H1 (cell line): ENCODE data around the gene SPATA21. TPM values are rescaled to one million over a fixed set of nuclear protein-coding genes. Genes with fewer than 3 reads are reported as not detected.

Experiments used
- CTCF ChIA-PET: fragments of 300-600 bp; sonication (Branson Sonifier 250); formaldehyde crosslinking; loops from one replicate; lab custom pipeline; 2021; ENCODE audit not compliant: partially characterized antibody; lab: Charles Lee
- POLR2A ChIA-PET: fragments of 300-600 bp; sonication (Branson Sonifier 250); formaldehyde crosslinking; loops from one replicate; lab custom pipeline; 2021; ENCODE audit warnings: inconsistent platforms; ENCODE audit not compliant: partially characterized antibody; lab: Charles Lee
- DNase-seq, 2 experiments: peaks; one replicate each; pipeline versions ENCODE4 v3.0.0 to v3.0.0-alpha.2; 2010 to 2022; ENCODE audit warnings: low spot score in 2 of 2, low read depth in 1 of 2, mixed read lengths in 1 of 2
- FAIRE-seq: peaks from 2 replicates; lab custom pipeline; 2011; peaks lifted over from hg19 to GRCh38; lab: Jason Lieb, UNC
- H2AFZ ChIP-seq: 2 replicates; pipeline ENCODE4 v1.8.1; 2012; ENCODE audit warnings: low read length, inconsistent platforms
- H2AK5ac ChIP-seq: 2 replicates; pipeline ENCODE4 v1.6.1; 2013; ENCODE audit warnings: low read depth, low read length
- H2BK120ac ChIP-seq: replicated peaks from 2 replicates; pipeline ENCODE3; 2013; ENCODE audit warnings: low read depth, low read length, inconsistent platforms
- H2BK12ac ChIP-seq: 2 replicates; pipeline ENCODE4 v1.6.1; 2013; ENCODE audit warnings: low read depth, low read length
- H2BK15ac ChIP-seq: 2 replicates; pipeline ENCODE4 v1.6.1; 2013; ENCODE audit warnings: low read length
- H2BK20ac ChIP-seq: 2 replicates; pipeline ENCODE4 v1.6.1; 2013; ENCODE audit warnings: low read length
- H2BK5ac ChIP-seq: 2 replicates; pipeline ENCODE4 v1.6.1; 2013; ENCODE audit warnings: low read depth, low read length
- H3K14ac ChIP-seq: 2 replicates; pipeline ENCODE4 v1.6.1; 2013; ENCODE audit warnings: inconsistent platforms; ENCODE audit not compliant: insufficient read length
- H3K18ac ChIP-seq: 2 replicates; pipeline ENCODE4 v1.6.1; 2013; ENCODE audit warnings: low read length; ENCODE audit errors: extremely low read depth
- H3K23ac ChIP-seq: 2 replicates; pipeline ENCODE4 v1.6.1; 2013; ENCODE audit warnings: inconsistent platforms; ENCODE audit not compliant: insufficient read length
- H3K23me2 ChIP-seq: 2 replicates; pipeline ENCODE4 v1.6.1; 2013; ENCODE audit warnings: low read depth, low read length
- H3K27ac ChIP-seq: 2 replicates; pipeline ENCODE4 v1.6.1; 2011; ENCODE audit warnings: low read depth, low read length, inconsistent platforms
- H3K27me3 ChIP-seq, 4 experiments: replicated peaks in 1 of 4; 1 replicate in 1 of 4; 2 replicates in 3 of 4; pipeline versions ENCODE4 v1.6.1 to v1.8.1; 2011 to 2013; ENCODE audit warnings: low read length in 3 of 4, mild to moderate bottlenecking in 3 of 4, inconsistent platforms in 2 of 4, mixed read lengths in 2 of 4, moderate library complexity in 1 of 4; ENCODE audit not compliant: control insufficient read depth in 3 of 4, insufficient read depth in 3 of 4; ENCODE audit errors: extremely low read depth in 1 of 4
- H3K36me3 ChIP-seq, 4 experiments: 2 replicates each; pipeline versions ENCODE4 v1.6.1 to v1.8.1; 2011 to 2013; ENCODE audit warnings: mild to moderate bottlenecking in 4 of 4, low read length in 3 of 4, moderate library complexity in 2 of 4, control low read depth in 1 of 4, inconsistent platforms in 1 of 4; ENCODE audit not compliant: insufficient read depth in 4 of 4, control insufficient read depth in 2 of 4
- H3K4ac ChIP-seq: replicated peaks from 2 replicates; pipeline ENCODE3; 2013; ENCODE audit warnings: low read length, low read depth, mixed read lengths, inconsistent platforms; ENCODE audit not compliant: insufficient read length
- H3K4me1 ChIP-seq, 4 experiments: replicated peaks in 1 of 4; 1 replicate in 1 of 4; 2 replicates in 3 of 4; pipeline versions ENCODE4 v1.6.1 to v1.8.1; 2011 to 2013; ENCODE audit warnings: low read length in 3 of 4, inconsistent platforms in 2 of 4, mixed read lengths in 1 of 4; ENCODE audit not compliant: insufficient read depth in 4 of 4, control insufficient read depth in 3 of 4
- H3K4me2 ChIP-seq, 2 experiments: 2 replicates each; pipeline versions ENCODE4 v1.6.1 to v1.8.1; 2011 to 2013; ENCODE audit warnings: low read depth in 2 of 2, low read length in 2 of 2, control low read depth in 1 of 2, inconsistent platforms in 1 of 2, mild to moderate bottlenecking in 1 of 2; ENCODE audit not compliant: insufficient read depth in 1 of 2
- H3K4me3 ChIP-seq, 4 experiments: fragments of 200-600, 300-600 bp in 1 of 4; sonication (generic), shearing (Covaris generic), sonication (Bioruptor Twin) in 1 of 4; 2 replicates each; pipeline versions ENCODE4 v1.5.1 to v1.8.1; 2011 to 2016; ENCODE audit warnings: low read length in 4 of 4, low read depth in 3 of 4, control low read depth in 2 of 4, inconsistent platforms in 2 of 4, mild to moderate bottlenecking in 2 of 4, mixed read lengths in 1 of 4, moderate library complexity in 1 of 4; ENCODE audit not compliant: insufficient read depth in 2 of 4; ENCODE audit errors: extremely low read depth in 1 of 4
- H3K56ac ChIP-seq: replicated peaks from 2 replicates; pipeline ENCODE3; 2013; ENCODE audit warnings: low read depth, mild to moderate bottlenecking, mixed read lengths, low read length, inconsistent platforms; ENCODE audit not compliant: insufficient read length
- H3K79me1 ChIP-seq: 2 replicates; pipeline ENCODE4 v1.6.1; 2013; ENCODE audit warnings: low read depth, low read length, control low read depth
- H3K79me2 ChIP-seq, 2 experiments: 2 replicates each; pipeline versions ENCODE4 v1.6.1 to v1.8.1; 2012 to 2013; ENCODE audit warnings: low read length in 2 of 2, mild to moderate bottlenecking in 2 of 2, inconsistent platforms in 1 of 2; ENCODE audit not compliant: insufficient read depth in 2 of 2, control insufficient read depth in 1 of 2
- H3K9ac ChIP-seq, 4 experiments: replicated peaks in 1 of 4; 1 replicate in 1 of 4; 2 replicates in 3 of 4; pipeline versions ENCODE4 v1.6.1 to v1.8.1; 2011 to 2013; ENCODE audit warnings: low read depth in 3 of 4, low read length in 3 of 4, control low read depth in 2 of 4, mild to moderate bottlenecking in 2 of 4, moderate library complexity in 2 of 4, inconsistent platforms in 1 of 4; ENCODE audit errors: extremely low read depth in 1 of 4
- H3K9me3 ChIP-seq, 2 experiments: 2 replicates each; pipeline versions ENCODE4 v1.6.1 to v1.8.1; 2012 to 2013; ENCODE audit warnings: mild to moderate bottlenecking in 2 of 2, moderate library complexity in 2 of 2, control low read depth in 1 of 2, inconsistent platforms in 1 of 2, low read depth in 1 of 2, low read length in 1 of 2, mixed read lengths in 1 of 2; ENCODE audit not compliant: insufficient read depth in 2 of 2
- H4K20me1 ChIP-seq, 2 experiments: replicated peaks in 1 of 2; 2 replicates each; pipeline versions ENCODE3 to v1.8.1; 2011 to 2013; ENCODE audit warnings: inconsistent platforms in 2 of 2, low read length in 2 of 2, mild to moderate bottlenecking in 1 of 2; ENCODE audit not compliant: insufficient read depth in 2 of 2, control insufficient read depth in 1 of 2
- H4K5ac ChIP-seq: 2 replicates; pipeline ENCODE4 v1.6.1; 2013; ENCODE audit warnings: low read length, low read depth, mixed read lengths, inconsistent platforms; ENCODE audit not compliant: insufficient read length
- H4K8ac ChIP-seq: 2 replicates; pipeline ENCODE4 v1.8.0; 2013; ENCODE audit warnings: mild to moderate bottlenecking, moderate library complexity, low read length, inconsistent platforms; ENCODE audit not compliant: insufficient read depth; ENCODE audit errors: extremely low read depth
- H4K91ac ChIP-seq: replicated peaks from 2 replicates; pipeline ENCODE3; 2013; ENCODE audit warnings: low read length, mixed read lengths, inconsistent platforms; ENCODE audit not compliant: insufficient read length
- ATF2 ChIP-seq: IDR thresholded peaks from 2 replicates; pipeline ENCODE4 v1.6.1; 2012; ENCODE audit warnings: low read length, inconsistent platforms
- CTCF ChIP-seq, 3 experiments: IDR thresholded peaks; 1 replicate in 2 of 3; 2 replicates in 1 of 3; pipeline versions ENCODE4 v1.5.1 to v1.6.1; 2011; ENCODE audit warnings: low read length in 3 of 3, mild to moderate bottlenecking in 3 of 3, inconsistent platforms in 2 of 3, low read depth in 1 of 3, moderate library complexity in 1 of 3; ENCODE audit not compliant: insufficient read depth in 1 of 3; ENCODE audit errors: control extremely low read depth in 1 of 3
- HDAC6 ChIP-seq: IDR thresholded peaks from one replicate; pipeline ENCODE4 v1.7.1; 2012; ENCODE audit warnings: low read depth, mild to moderate bottlenecking, inconsistent platforms, low read length, moderate library complexity
- RBBP5 ChIP-seq: IDR thresholded peaks from 2 replicates; pipeline ENCODE4 v1.7.1; 2012; ENCODE audit warnings: low read depth, mild to moderate bottlenecking, inconsistent platforms, low read length, moderate library complexity, borderline replicate concordance
- SP4 ChIP-seq: IDR thresholded peaks from 2 replicates; pipeline ENCODE4 v1.6.1; 2012; ENCODE audit warnings: low read length, inconsistent platforms
- TCF12 ChIP-seq: IDR thresholded peaks from 2 replicates; pipeline ENCODE4 v1.6.1; 2011; ENCODE audit warnings: low read depth, mild to moderate bottlenecking, low read length
- ZNF274 ChIP-seq: IDR thresholded peaks from 2 replicates; pipeline ENCODE4 v1.7.0; 2012; ENCODE audit warnings: low read length, borderline replicate concordance; ENCODE audit errors: extremely low read depth
- WGBS, 2 experiments: shearing (Covaris generic) in 1 of 2; methylation state at CpG; one replicate each; pipeline versions ENCODE4 v1.1.6 to v1.1.7; 2013 to 2015; ENCODE audit warnings: low lambda C conversion rate in 2 of 2, mixed read lengths in 2 of 2, inconsistent platforms in 1 of 2, low coverage in 1 of 2, missing lambda C conversion rate in 1 of 2; ENCODE audit not compliant: insufficient replicate concordance in 2 of 2, insufficient coverage in 1 of 2, insufficient read length in 1 of 2; ENCODE audit errors: extremely low coverage in 1 of 2, missing lambda C conversion rate in 1 of 2; 5-methylcytosine and 5-hydroxymethylcytosine counted together
- polyA plus RNA-seq, 7 experiments: library from polyadenylated mRNA; depleted of rRNA in 3 of 7; stranded (reverse) in 5 of 7; unstranded in 2 of 7; fragments of >200 nt in 5 of 7; fragments of 200-250 nt in 2 of 7; gene quantifications; 1 replicate in 5 of 7; 2 replicates in 1 of 7; 4 replicates in 1 of 7; pipeline versions ENCODE4 v1.2.1 to v1.2.3, GENCODE V29; 2011 to 2013; ENCODE audit warnings: missing spikeins in 2 of 7, mixed read lengths in 2 of 7
- total RNA-seq: library from RNA; stranded (reverse); fragmentation: NEBNext Ultra II Directional; extraction: Animal tissue kit (Norgen Biotek cat#: 25700); gene quantifications from 2 replicates; pipeline ENCODE4 v1.2.1, GENCODE V29; 2021

The SPATA21 gene
- total and polyA plus RNA-seq, 2 of the 8 experiments (the other 6 are each of a cell fraction or from before 2014, with no cell fraction given), result not detected

DNA sequence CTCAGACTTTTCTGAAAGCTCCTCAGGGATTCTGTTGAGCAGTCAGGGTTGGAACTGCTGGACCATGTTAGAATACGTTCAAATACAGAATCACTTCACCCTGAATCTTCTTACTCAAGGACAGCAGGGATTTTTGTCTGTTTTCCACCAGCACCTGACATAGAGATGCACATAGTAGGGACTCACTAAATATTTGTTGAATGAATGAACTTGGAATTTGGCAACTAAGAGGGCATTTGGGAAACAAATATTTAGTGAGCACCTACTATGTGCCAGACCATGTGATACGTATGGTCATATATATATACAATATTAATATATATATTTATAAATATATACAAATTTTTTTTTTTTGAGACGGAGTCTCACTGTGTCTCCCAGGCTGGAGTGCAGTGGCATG is 80.4 kb downstream of the SPATA21 start:
- Histone ChIP-seq H2AK5ac (no peak overlapping the region), H3K18ac (no peak overlapping the region), H2BK15ac (no peak overlapping the region), H3K4me2 (no peak overlapping the region), H2AFZ (no peak overlapping the region), H4K91ac (no peak overlapping the region), H3K4me3 (no peak overlapping the region), H3K27ac (no peak overlapping the region), H3K23ac (no peak overlapping the region), H3K4me1 (peaks cover 0 to 4% (median 1%) of the 10 kb centered on the region in 4 experiments; a peak in 2 of 7 replicates), H3K56ac (no peak overlapping the region), H3K23me2 (no peaks in the 10 kb centered on the region; the same call in 1 of the 2 replicates), H2BK120ac (no peak overlapping the region), H3K4ac (no peak overlapping the region), H2BK20ac (no peak overlapping the region), H2BK5ac (no peak overlapping the region), H4K5ac (no peak overlapping the region), H3K9me3 (no peaks in the 10 kb centered on the region), H3K79me1 (no peaks in the 10 kb centered on the region), H3K14ac (no peak overlapping the region), H3K36me3 (no peaks in the 10 kb centered on the region), H3K27me3 (no peaks in the 10 kb centered on the region; a peak in 1 of 7 replicates), H4K20me1 (no peaks in the 10 kb centered on the region), H3K9ac (no peak overlapping the region), H3K79me2 (no peaks in the 10 kb centered on the region; a peak in 1 of 4 replicates), H4K8ac (no peak overlapping the region), H2BK12ac (no peak overlapping the region)
- CTCF ChIA-PET, result interaction anchor here (0.6 to 0.9 kb wide), 3 partner anchors 10 to 37 kb away, joined by 3 to 5 read pairs (median 3); no protein-coding TSS in a partner anchor
- WGBS, 2 experiments, result 93% methylated on average over 3 of the region's 3 CpGs; no CpG with 5 or more reads in 1 of the 2 experiments
- POLR2A ChIA-PET, result interaction anchor here (0.6 kb wide), 1 partner anchor 35 kb away, joined by 3 read pairs; no protein-coding TSS in a partner anchor
- DNase-seq (no peak), FAIRE-seq (no peak)
- TF ChIP-seq TCF12 (no peak), ZNF274 (no peak), HDAC6 (no peak), SP4 (no peak), CTCF (IDR thresholded peaks at IDR 0.05; ENCODE audit: control extremely low read depth in 1 of 3, insufficient read depth in 1 of 3, low read depth in 1 of 3, low read length in 3 of 3) (no peak), RBBP5 (no peak), ATF2 (no peak)
